ENCODE results near the gene KCNMB1. TPM values are rescaled to one million over a fixed set of nuclear protein-coding genes. Genes with fewer than 3 reads are reported as not detected.

The KCNMB1 gene
- total RNA-seq, 1 donor from 2014 or later: not detected

DNA sequence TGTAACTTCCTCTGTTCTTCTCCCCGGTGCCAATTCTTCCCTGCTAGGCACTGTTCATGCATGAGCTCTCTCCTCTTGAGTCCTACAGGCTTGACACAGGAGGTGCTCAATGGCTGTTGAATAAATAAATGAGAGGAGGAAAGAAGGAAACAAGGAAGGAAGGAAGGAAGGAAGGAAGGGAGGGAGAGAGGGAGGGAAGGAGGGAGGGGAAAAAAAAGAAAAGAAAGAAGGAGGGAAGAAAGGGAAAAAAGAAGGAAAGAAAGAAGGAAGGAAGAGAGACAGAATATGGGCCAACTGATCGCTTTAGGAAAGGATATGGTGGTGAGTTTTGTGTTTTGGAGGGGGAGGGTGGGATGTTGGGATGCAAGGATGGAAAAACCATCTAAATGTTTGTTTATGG is 6.4 kb downstream of the KCNMB1 start:
- no peak for TF ChIP-seq EZH2phosphoT487 (IDR thresholded peaks at IDR 0.05)
- TF ChIP-seq EZH2 (IDR thresholded peaks at IDR 0.05): no peak
- TF ChIP-seq CTCF (IDR thresholded peaks at IDR 0.05): no peak
- H3K27me3 ChIP-seq: no peaks in the 10 kb centered on the region
- peaks cover 24% of the 10 kb centered on the region for H3K4me1 Mint-ChIP-seq

DNA sequence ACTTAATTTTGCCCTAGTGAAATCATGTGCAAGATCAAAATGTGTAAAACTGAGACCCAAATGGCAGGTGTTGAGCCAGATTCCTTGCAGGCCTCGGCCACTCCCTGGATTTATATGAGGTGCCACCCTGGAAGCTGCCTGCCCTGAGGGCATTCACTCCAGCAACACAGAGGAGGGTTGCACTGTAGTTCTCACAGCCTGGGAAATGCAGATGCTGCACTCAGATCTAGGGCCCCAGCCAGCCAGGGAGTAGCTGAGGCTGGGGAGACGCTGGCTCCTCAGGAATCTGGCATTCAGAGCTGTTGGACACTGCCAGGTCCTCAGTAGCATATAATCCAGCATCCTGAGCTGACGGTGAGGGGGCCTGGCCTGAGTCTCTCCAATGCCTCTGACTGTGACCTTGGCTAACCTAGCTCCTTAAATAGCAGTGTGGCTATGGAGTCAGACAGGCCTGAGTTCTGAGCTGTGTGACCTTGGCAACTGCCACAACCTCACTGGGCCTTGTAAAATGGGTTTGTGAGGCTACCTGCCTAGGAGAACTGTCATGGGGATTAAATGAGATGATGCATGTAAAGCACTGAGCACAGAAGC is 8.7 kb downstream of the KCNMB1 start:
- peaks cover 13% of the 10 kb centered on the region for H3K4me1 Mint-ChIP-seq

More for the DNA sequence above, 6.4 kb downstream of the KCNMB1 start:
- Mint-ChIP-seq H3K27ac (no peak overlapping the region), H3K4me3 (no peak overlapping the region), H3K36me3 (no peaks in the 10 kb centered on the region), H3K9me3 (no peaks in the 10 kb centered on the region), H3K27me3 (ENCODE audit: insufficient read depth, low read depth) (peaks cover 21% of the 10 kb centered on the region)
- Histone ChIP-seq H3K4me2 (no peak overlapping the region), H3K27ac (no peak overlapping the region), H2AFZ (replicated peaks) (no peak overlapping the region), H3K9me3 (ENCODE audit: low read depth) (no peaks in the 10 kb centered on the region), H3K4me1 (peaks cover 8% of the 10 kb centered on the region), H3K4me3 (no peak overlapping the region), H3K79me2 (ENCODE audit: low read depth) (no peaks in the 10 kb centered on the region), H3K9ac (no peak overlapping the region), H4K20me1 (ENCODE audit: low read depth) (no peaks in the 10 kb centered on the region), H3K36me3 (no peaks in the 10 kb centered on the region), H3F3A (ENCODE audit: low read depth) (no peaks in the 10 kb centered on the region)
- no peak for DNase-seq (ENCODE audit: low spot score)

GRCh38 chr5:170378740-170379139 is 10.4 kb downstream of the KCNMB1 start:
- Histone ChIP-seq H3K27me3 (no peaks in the 10 kb centered on the region), H3K9ac (no peak overlapping the region), H3K79me2 (ENCODE audit: low read depth) (no peaks in the 10 kb centered on the region), H3K4me2 (no peak overlapping the region), H3K36me3 (no peaks in the 10 kb centered on the region), H3K27ac (no peak overlapping the region), H3F3A (ENCODE audit: low read depth) (no peaks in the 10 kb centered on the region), H3K9me3 (ENCODE audit: low read depth) (no peaks in the 10 kb centered on the region), H3K4me1 (no peaks in the 10 kb centered on the region), H3K4me3 (no peak overlapping the region), H4K20me1 (ENCODE audit: low read depth) (no peaks in the 10 kb centered on the region), H2AFZ (replicated peaks) (no peak overlapping the region)
- H3K36me3 Mint-ChIP-seq: no peaks in the 10 kb centered on the region
- TF ChIP-seq EZH2phosphoT487 (IDR thresholded peaks at IDR 0.05) (no peak), EZH2 (IDR thresholded peaks at IDR 0.05) (no peak), CTCF (IDR thresholded peaks at IDR 0.05) (no peak)
- peaks cover 13% of the 10 kb centered on the region for H3K4me1 Mint-ChIP-seq
- H3K27ac Mint-ChIP-seq: no peak overlapping the region
- no peaks in the 10 kb centered on the region for H3K9me3 Mint-ChIP-seq
- H3K4me3 Mint-ChIP-seq: no peak overlapping the region
- DNase-seq (ENCODE audit: low spot score): no peak
- H3K27me3 Mint-ChIP-seq (ENCODE audit: insufficient read depth, low read depth): peaks cover 10% of the 10 kb centered on the region

More for the DNA sequence above, 8.7 kb downstream of the KCNMB1 start:
- no peaks in the 10 kb centered on the region for H3K79me2 ChIP-seq (ENCODE audit: low read depth)
- no peak overlapping the region for H3K4me2 ChIP-seq
- peaks cover 12% of the 10 kb centered on the region for H3K27me3 Mint-ChIP-seq (ENCODE audit: insufficient read depth, low read depth)
- no peaks in the 10 kb centered on the region for H3K36me3 Mint-ChIP-seq
- no peaks in the 10 kb centered on the region for H3K9me3 Mint-ChIP-seq
- no peaks in the 10 kb centered on the region for H3K36me3 ChIP-seq
- H2AFZ ChIP-seq (replicated peaks): no peak overlapping the region
- H3K9ac ChIP-seq: no peak overlapping the region
- no peak overlapping the region for H3K4me3 Mint-ChIP-seq
- H3K9me3 ChIP-seq (ENCODE audit: low read depth): no peaks in the 10 kb centered on the region
- DNase-seq (ENCODE audit: low spot score): no peak
- no peak overlapping the region for H3K27ac ChIP-seq
- H3K27ac Mint-ChIP-seq: no peak overlapping the region
- H3K4me3 ChIP-seq: no peak overlapping the region
- TF ChIP-seq EZH2phosphoT487 (IDR thresholded peaks at IDR 0.05) (no peak), EZH2 (IDR thresholded peaks at IDR 0.05) (no peak), CTCF (IDR thresholded peaks at IDR 0.05) (no peak)
- H3F3A ChIP-seq (ENCODE audit: low read depth): no peaks in the 10 kb centered on the region
- no peaks in the 10 kb centered on the region for H4K20me1 ChIP-seq (ENCODE audit: low read depth)
- H3K4me1 ChIP-seq: no peaks in the 10 kb centered on the region
- H3K27me3 ChIP-seq: no peaks in the 10 kb centered on the region

All from neural progenitor cell (in vitro differentiated cells).